H1 (cell line): ENCODE results near the gene TTC3. TPM values are rescaled to one million over a fixed set of nuclear protein-coding genes. Genes with fewer than 3 reads are reported as not detected.

ENCODE experiments used
- PHF8 ChIP-seq: fragments of 200-600 bp; sonication (generic); conservative IDR thresholded peaks from 2 replicates; pipeline ENCODE4 v1.7.1; 2012; ENCODE audit warnings: low read depth, mild to moderate bottlenecking, inconsistent platforms, low read length, moderate library complexity
- RAD21 ChIP-seq, 2 experiments: IDR thresholded peaks in 1 of 2; conservative IDR thresholded peaks in 1 of 2; 2 replicates each; pipeline ENCODE4 v1.6.1; 2011; ENCODE audit warnings: low read depth in 2 of 2, low read length in 2 of 2, improper control_type of control experiment in 1 of 2, inconsistent platforms in 1 of 2, mild to moderate bottlenecking in 1 of 2, moderate library complexity in 1 of 2
- polyA plus RNA-seq, 7 experiments: library from polyadenylated mRNA; depleted of rRNA in 3 of 7; stranded (reverse) in 5 of 7; unstranded in 2 of 7; fragments of >200 nt in 5 of 7; fragments of 200-250 nt in 2 of 7; gene quantifications; 1 replicate in 5 of 7; 2 replicates in 1 of 7; 4 replicates in 1 of 7; pipeline versions ENCODE4 v1.2.1 to v1.2.3, GENCODE V29; 2011 to 2013; ENCODE audit warnings: missing spikeins in 2 of 7, mixed read lengths in 2 of 7
- total RNA-seq: library from RNA; stranded (reverse); fragmentation: NEBNext Ultra II Directional; extraction: Animal tissue kit (Norgen Biotek cat#: 25700); gene quantifications from 2 replicates; pipeline ENCODE4 v1.2.1, GENCODE V29; 2021

The TTC3 gene
- total and polyA plus RNA-seq, 2 of the 8 experiments (the other 6 are each of a cell fraction or from before 2014, with no cell fraction given) = 11.0 to 36.2 TPM

GRCh38 chr21:37206496-37206895, 133.4 kb downstream of the TTC3 start (continued):
- no peak for TF ChIP-seq PHF8
- no peak for TF ChIP-seq RAD21 (IDR thresholded peaks at IDR 0.05 in 1 of 2, conservative IDR thresholded peaks at IDR 0.05 in 1 of 2; ENCODE audit: low read depth in 2 of 2, low read length in 2 of 2)
